ENCODE measurements around the gene PCDH19.

GRCh38 chrX:100447655-100448397, 37.8 kb upstream of the PCDH19 start:
- TF ChIP-seq POLR2AphosphoS5 (IDR thresholded peaks at IDR 0.05) (no peak), CTCF (IDR thresholded peaks at IDR 0.05) (peak; percentile 19 to 48 (median 34))

Data from prostate gland (tissue), 2 donors.